ENCODE results near the gene PLAA.

DNA sequence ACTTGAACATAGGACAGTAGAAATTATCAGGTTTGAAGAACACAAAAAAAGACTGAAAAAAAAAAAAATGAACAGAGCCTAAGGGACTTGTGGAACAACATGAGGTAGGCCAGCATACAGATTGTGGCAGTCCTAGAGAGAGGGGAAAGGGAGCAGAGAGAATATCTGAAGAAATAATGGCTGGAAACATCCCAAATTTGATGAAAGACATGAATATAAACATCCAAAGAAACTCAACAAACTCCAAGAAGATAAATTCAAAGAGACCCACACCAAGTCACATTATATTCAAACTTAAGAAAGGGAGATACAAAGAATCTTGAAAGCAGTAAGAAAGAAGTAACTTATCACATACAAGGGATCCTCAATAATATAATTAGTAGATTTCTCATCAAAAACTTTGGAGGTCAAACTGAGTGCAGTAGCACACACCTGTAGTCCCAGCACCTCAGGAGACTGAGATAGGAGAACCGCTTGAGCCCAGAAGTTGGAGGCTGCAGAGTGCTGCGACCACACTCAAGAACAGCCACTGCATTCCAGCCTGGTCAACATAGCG, 9.1 kb downstream of the PLAA start:
- TF ChIP-seq CTCF (IDR thresholded peaks at IDR 0.05; ENCODE audit: poor library complexity) (no peak), EZH2 (IDR thresholded peaks at IDR 0.05; ENCODE audit: borderline replicate concordance) (no peak), EZH2phosphoT487 (IDR thresholded peaks at IDR 0.05; ENCODE audit: low read depth, severe bottlenecking, unreplicated experiment) (no peak)
